Transverse colon (tissue), 4 donors: ENCODE measurements around the gene RCAN1. TPM values are rescaled to one million over a fixed set of nuclear protein-coding genes. Genes with fewer than 3 reads are reported as not detected.

Experiments used
- DNase-seq: peaks from one replicate; pipeline ENCODE4 v3.0.0-alpha.2; 2019
- H3K27ac ChIP-seq, 4 donors: fragments of 200-600 bp; sonication (generic); 2 replicates each; pipeline ENCODE4 v1.5.1; 2016 to 2018; ENCODE audit warnings: inconsistent platforms in 4 of 4
- H3K27me3 ChIP-seq: fragments of 200-600 bp; sonication (generic); 2 replicates; pipeline ENCODE4 v1.5.1; 2017; ENCODE audit warnings: inconsistent platforms
- H3K36me3 ChIP-seq, 4 donors: fragments of 200-600 bp; sonication (generic); 2 replicates each; pipeline ENCODE4 v1.5.1; 2017 to 2019; ENCODE audit warnings: inconsistent platforms in 4 of 4
- H3K4me1 ChIP-seq, 4 donors: fragments of 200-600 bp; sonication (generic); 2 replicates each; pipeline ENCODE4 v1.5.1; 2017 to 2020; ENCODE audit warnings: inconsistent platforms in 4 of 4
- H3K4me3 ChIP-seq, 4 donors: fragments of 200-600 bp; sonication (generic); 1 replicate in 1 of 4; 2 replicates in 3 of 4; pipeline versions ENCODE4 v1.5.1 to v1.6.1; 2017 to 2019; ENCODE audit warnings: inconsistent platforms in 4 of 4
- H3K9me3 ChIP-seq, 2 donors: fragments of 200-600 bp; sonication (generic); 2 replicates each; pipeline ENCODE4 v1.5.1; 2017 to 2019; ENCODE audit warnings: inconsistent platforms in 2 of 2
- CTCF ChIP-seq, 5 experiments: fragments of 200-600 bp in 3 of 5; fragments of 450-650 bp in 2 of 5; sonication (generic) in 3 of 5; IDR thresholded peaks; 1 replicate in 2 of 5; 2 replicates in 3 of 5; pipeline ENCODE4 v1.5.1; 2016 to 2017; ENCODE audit warnings: antibody characterized with exemption in 5 of 5, inconsistent platforms in 3 of 5, mild to moderate bottlenecking in 2 of 5, moderate library complexity in 1 of 5
- EP300 ChIP-seq: sonication (generic); formaldehyde crosslinking; IDR thresholded peaks from one replicate; pipeline ENCODE4 v1.6.1; 2017; ENCODE audit warnings: antibody characterized with exemption, low read depth
- POLR2A ChIP-seq: fragments of 450-650 bp; IDR thresholded peaks from one replicate; pipeline ENCODE4 v1.6.1; 2016; ENCODE audit warnings: antibody characterized with exemption, mild to moderate bottlenecking, moderate library complexity
- POLR2AphosphoS5 ChIP-seq, 3 donors: sonication (generic); formaldehyde crosslinking; IDR thresholded peaks; one replicate each; pipeline ENCODE4 v1.6.1; 2016; ENCODE audit warnings: antibody characterized with exemption in 3 of 3
- WGBS, 2 donors: methylation state at CpG; one replicate each; pipeline ENCODE4 v1.1.5; 2018; ENCODE audit warnings: low coverage in 1 of 2; 5-methylcytosine and 5-hydroxymethylcytosine counted together
- in situ Hi-C, 4 donors: fragments of 200-750 bp; cut with MboI; loops; one replicate each; pipeline versions ENCODE4 v1.15.0 to v1.15.1; 2017; ENCODE audit warnings: low sequenced_read_pairs in 3 of 4, low pct_ligation_motif_present in 1 of 4, low pct_unique_long_range_greater_than_20kb in 1 of 4
- intact Hi-C: fragments of 100-400 bp; cut with DNase I; formaldehyde crosslinking; loops from one replicate; pipeline ENCODE4 v1.15.1; 2023; ENCODE audit warnings: low total_unique reads
- total RNA-seq, 4 donors: library from RNA; depleted of rRNA; stranded (reverse); fragments of >200 nt; gene quantifications; one replicate each; pipeline ENCODE4 v1.1.0, GENCODE V29; 2016

RCAN1 gene
- total RNA-seq, 4 donors from 2014 or later: 39.5 to 68.8 (median 57.8) TPM

- peaks cover 0 to 14% (median 2%) of the 10 kb centered on the region in 4 donors for H3K36me3 ChIP-seq
- DNase-seq: no peak
- intact Hi-C loops (no loop called here), in situ Hi-C loops (no loop called here)
- peaks cover 17 to 42% (median 39%) of the 10 kb centered on the region in 4 donors for H3K4me1 ChIP-seq
- H3K27ac ChIP-seq: peak overlapping the region; percentile 20 to 97 (median 90)
- no peak overlapping the region for H3K4me3 ChIP-seq
- TF ChIP-seq CTCF (IDR thresholded peaks at IDR 0.05): no peak
- no peak for TF ChIP-seq EP300
- no peak for TF ChIP-seq POLR2A
- TF ChIP-seq POLR2AphosphoS5 (IDR thresholded peaks at IDR 0.05): no peak
- no peaks in the 10 kb centered on the region for H3K9me3 ChIP-seq
- H3K27me3 ChIP-seq: no peaks in the 10 kb centered on the region
- WGBS, 2 donors: 92 to 97% methylated on average over 6 to 20 of the region's 20 CpGs
Measured at GRCh38 chr21:34520764-34521508, 94.0 kb downstream of the RCAN1 start.

- Histone ChIP-seq H3K9me3 (no peaks in the 10 kb centered on the region), H3K27ac (peak overlapping the region; percentile 18 to 97 (median 54)), H3K4me1 (peaks cover 12 to 37% (median 34%) of the 10 kb centered on the region in 4 donors), H3K36me3 (peaks cover 0 to 14% (median 2%) of the 10 kb centered on the region in 4 donors), H3K4me3 (no peak overlapping the region), H3K27me3 (no peaks in the 10 kb centered on the region)
- TF ChIP-seq CTCF (IDR thresholded peaks at IDR 0.05) (no peak), EP300 (no peak), POLR2A (no peak), POLR2AphosphoS5 (IDR thresholded peaks at IDR 0.05) (no peak)
- WGBS, 2 donors: 86 to 100% methylated on average over 2 to 6 of the region's 6 CpGs
- no peak for DNase-seq
- intact Hi-C loops: no loop called here
- in situ Hi-C loops: no loop called here
Measured at GRCh38 chr21:34520281-34520680, 94.6 kb downstream of the RCAN1 start.

- H3K27me3 ChIP-seq: no peaks in the 10 kb centered on the region
- no peaks in the 10 kb centered on the region for H3K9me3 ChIP-seq
- TF ChIP-seq EP300 (no peak), POLR2AphosphoS5 (IDR thresholded peaks at IDR 0.05) (no peak), POLR2A (no peak), CTCF (IDR thresholded peaks at IDR 0.05) (no peak)
- peaks cover 0 to 14% (median 2%) of the 10 kb centered on the region in 4 donors for H3K36me3 ChIP-seq
- no peak for DNase-seq
- H3K27ac ChIP-seq: peak overlapping the region; percentile 7 to 97 (median 19)
- WGBS, 2 donors: 95 to 100% methylated on average over 2 to 8 of the region's 8 CpGs
- in situ Hi-C loops (no loop called here), intact Hi-C loops (no loop called here)
- peaks cover 12 to 32% (median 29%) of the 10 kb centered on the region in 4 donors for H3K4me1 ChIP-seq
- H3K4me3 ChIP-seq: no peak overlapping the region
Measured at GRCh38 chr21:34519694-34520093, 95.2 kb downstream of the RCAN1 start.

- H3K36me3 ChIP-seq: peaks cover 0 to 14% (median 2%) of the 10 kb centered on the region in 4 donors
- in situ Hi-C loops: no loop called here
- intact Hi-C loops: no loop called here
- peaks cover 6 to 26% (median 22%) of the 10 kb centered on the region in 4 donors for H3K4me1 ChIP-seq
- H3K9me3 ChIP-seq: no peaks in the 10 kb centered on the region
- no peak for DNase-seq
- no peak overlapping the region for H3K4me3 ChIP-seq
- peak overlapping the region in 1 of 4 donors; percentile 16 for H3K27ac ChIP-seq
- WGBS, 2 donors: 43 to 85% methylated on average over 1 to 4 of the region's 4 CpGs
- no peaks in the 10 kb centered on the region for H3K27me3 ChIP-seq
- TF ChIP-seq EP300: no peak
- no peak for TF ChIP-seq CTCF (IDR thresholded peaks at IDR 0.05)
- no peak for TF ChIP-seq POLR2A
- no peak for TF ChIP-seq POLR2AphosphoS5 (IDR thresholded peaks at IDR 0.05)
Measured at GRCh38 chr21:34519016-34519415, 95.9 kb downstream of the RCAN1 start.
